GM12874 (cell line): ENCODE data around the gene KRT9.

Experiments used
- CTCF ChIP-seq: IDR thresholded peaks from 2 replicates; pipeline ENCODE4 v1.5.1; 2011; ENCODE audit warnings: low read depth, mild to moderate bottlenecking, control low read depth, low read length, moderate library complexity; ENCODE audit not compliant: insufficient read depth

The KRT9 gene

GRCh38 chr17:41532947-41533570 lies 38.8 kb downstream of the KRT9 start:
- TF ChIP-seq CTCF: no peak

GRCh38 chr17:41531993-41532392 lies 39.9 kb downstream of the KRT9 start:
- TF ChIP-seq CTCF: no peak

- TF ChIP-seq CTCF: no peak
Measured at GRCh38 chr17:41530062-41531048, 41.5 kb downstream of the KRT9 start.

GRCh38 chr17:41529491-41529915 lies 42.4 kb downstream of the KRT9 start:
- no peak for TF ChIP-seq CTCF

- no peak for TF ChIP-seq CTCF
Measured at GRCh38 chr17:41528959-41529353, 42.9 kb downstream of the KRT9 start.

- no peak for TF ChIP-seq CTCF
Measured at GRCh38 chr17:41527063-41528023, 44.5 kb downstream of the KRT9 start.
